ENCODE measurements around the gene PPM1H.

DNA sequence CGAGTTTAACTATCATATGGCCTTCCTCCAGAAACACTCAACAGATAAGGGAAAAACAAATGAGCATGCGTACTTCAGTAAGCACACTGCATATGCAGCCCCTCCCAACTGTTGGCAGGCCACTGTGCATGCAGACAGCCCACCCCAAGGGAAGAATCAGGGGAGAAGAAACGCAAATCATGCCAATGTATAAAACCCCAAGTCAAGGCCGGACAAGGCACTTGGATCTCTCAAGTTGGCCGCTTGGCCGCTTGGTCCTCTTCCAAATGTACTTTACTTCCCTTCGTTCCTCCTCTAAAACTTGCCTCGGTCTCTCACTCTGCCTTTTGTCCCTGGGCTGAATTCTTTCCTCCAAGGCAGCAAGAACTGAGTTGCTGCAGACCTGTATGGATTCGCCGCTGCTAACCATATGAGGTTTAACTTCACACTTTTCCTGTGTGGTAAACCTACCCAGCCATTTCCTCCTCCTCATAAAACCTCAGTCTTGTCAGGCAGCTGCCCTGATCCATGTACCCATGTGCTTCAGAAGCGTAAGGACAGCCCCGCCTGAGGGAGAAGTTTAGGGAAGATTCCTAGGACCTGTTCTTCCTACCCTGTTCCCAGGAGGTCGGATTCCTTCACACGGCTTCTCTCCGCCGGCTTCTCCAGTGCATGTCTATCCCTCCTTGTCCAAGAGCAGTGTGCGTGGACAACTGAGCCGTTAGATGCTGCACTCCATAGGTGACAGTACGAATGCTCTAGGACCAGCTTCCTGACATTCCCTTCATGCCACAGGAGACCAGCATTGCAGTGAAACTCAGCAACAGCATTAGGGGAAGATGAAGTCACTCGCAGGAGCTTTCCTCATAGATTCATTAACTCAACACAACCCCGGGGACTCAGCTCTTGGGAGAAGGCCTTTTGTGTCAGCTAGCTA lies 280.4 kb downstream of the PPM1H start:
- TF ChIP-seq CTCF (conservative IDR thresholded peaks at IDR 0.05; ENCODE audit: low read depth, low read length): no peak
- no peak for TF ChIP-seq EZH2 (IDR thresholded peaks at IDR 0.05; ENCODE audit: borderline replicate concordance, low read depth, low read length, poor library complexity, severe bottlenecking)

All from A673 (cell line).